ENCODE results near the gene C1orf226. TPM values are rescaled to one million over a fixed set of nuclear protein-coding genes. Genes with fewer than 3 reads are reported as not detected.
A peak's percentile ranks its signal among the peaks of the same experiment; 100 is the strongest.

Gene C1orf226
- total and polyA plus RNA-seq, 2 of the 4 experiments (the other 2 are of a cell fraction), result under 0.01 to 0.10 TPM

- ATAC-seq (ENCODE audit: low read depth), result peak; percentile 91
Observed at GRCh38 chr1:162404550-162405160, 23.1 kb downstream of the C1orf226 start.

More at GRCh38 chr1:162404550-162405160, 23.1 kb downstream of the C1orf226 start:
- Histone ChIP-seq H3K14ac (replicated peaks; ENCODE audit: low read depth, low read length) (no peak overlapping the region), H3K9me3 (ENCODE audit: control insufficient read depth, insufficient read depth, low read length) (no peaks in the 10 kb centered on the region), H2BK5ac (ENCODE audit: low read depth, low read length, poor library complexity, severe bottlenecking) (peak overlapping the region; percentile 73), H4K5ac (ENCODE audit: low read depth, low read length) (no peak overlapping the region; the same call in 1 of the 2 replicates), H3K4me3 (ENCODE audit: insufficient read depth, low read depth, low read length) (no peak overlapping the region), H3K56ac (ENCODE audit: extremely low read depth, insufficient read depth, low read length) (no peak overlapping the region), H2BK120ac (ENCODE audit: low read depth, low read length) (no peak overlapping the region), H3K4me1 (ENCODE audit: control insufficient read depth, insufficient read depth, low read length) (no peaks in the 10 kb centered on the region; the same call in 1 of the 2 replicates), H3K23ac (ENCODE audit: low read depth, low read length) (no peak overlapping the region), H3K4me2 (ENCODE audit: low read depth, low read length) (peak overlapping the region; percentile 72; the same call in 1 of the 2 replicates), H3K27ac (ENCODE audit: insufficient read depth, low read length) (no peak overlapping the region), H2BK20ac (ENCODE audit: low read depth, low read length) (no peak overlapping the region), H3K9me1 (ENCODE audit: insufficient read depth, low read length) (no peaks in the 10 kb centered on the region), H4K8ac (ENCODE audit: low read depth in 2 of 2, low read length in 2 of 2) (no peak overlapping the region), H2AK5ac (ENCODE audit: low read depth, low read length) (no peak overlapping the region), H2BK15ac (ENCODE audit: low read depth, low read length) (no peak overlapping the region), H3K9ac (ENCODE audit: low read depth, low read length) (no peak overlapping the region), H2AK9ac (replicated peaks; ENCODE audit: low read depth, low read length, poor library complexity) (no peak overlapping the region), H3K36me3 (ENCODE audit: control insufficient read depth, insufficient read depth, low read length) (no peaks in the 10 kb centered on the region), H3K4ac (ENCODE audit: low read depth, low read length) (no peak overlapping the region), H3K27me3 (ENCODE audit: control insufficient read depth, insufficient read depth, low read length) (peaks cover 2% of the 10 kb centered on the region; the same call in 1 of the 2 replicates), H3K18ac (ENCODE audit: low read depth, low read length) (no peak overlapping the region), H2AFZ (replicated peaks; ENCODE audit: low read length, poor library complexity) (no peak overlapping the region), H4K91ac (ENCODE audit: insufficient read depth, low read depth, low read length) (no peak overlapping the region), H3K79me1 (ENCODE audit: low read depth in 1 of 2, low read length in 2 of 2) (no peaks in the 10 kb centered on the region), H4K20me1 (ENCODE audit: insufficient read depth, low read length) (no peaks in the 10 kb centered on the region)
- intact Hi-C loops (cut with micrococcal nuclease) (no loop called here), dilution Hi-C loops (cut with HindIII; ENCODE audit: low sequenced_read_pairs, unreplicated experiment) (no loop called here), in situ Hi-C loops (cut with MboI; ENCODE audit: low sequenced_read_pairs) (no loop called here)
- WGBS, 2 experiments (ENCODE audit: extremely low coverage in 2 of 2, insufficient read length in 1 of 2), result no CpG with 5 or more reads among the region's 5 CpGs
- peak; percentile 86 for DNase-seq
- BruUV-seq (replicated peaks), result no TSS peak
- TF ChIP-seq NFE2L2 (IDR thresholded peaks at IDR 0.05; ENCODE audit: low read depth, low read length), result peak; percentile 57
- TF ChIP-seq CEBPB (IDR thresholded peaks at IDR 0.05; ENCODE audit: low read depth, low read length), result 0 out of 2 replicates have a peak, but pooled peaks have one; percentile 33
- TF ChIP-seq SMC3 (IDR thresholded peaks at IDR 0.05; ENCODE audit: low read depth, low read length), result no peak
- peak; percentile 46 for TF ChIP-seq MAFK (IDR thresholded peaks at IDR 0.05; ENCODE audit: low read depth, low read length)
- no peak for TF ChIP-seq CHD1 (IDR thresholded peaks at IDR 0.05; ENCODE audit: low read depth, low read length)
- TF ChIP-seq FOS (IDR thresholded peaks at IDR 0.05; ENCODE audit: low read depth, low read length), result peak; percentile 56
- no peak for TF ChIP-seq MXI1 (IDR thresholded peaks at IDR 0.05; ENCODE audit: borderline replicate concordance, low read depth, low read length)
- CTCF ChIA-PET, result interaction anchor here (0.9 kb wide), 1 partner anchor 348 kb away, joined by 3 read pairs; no protein-coding TSS in a partner anchor
- POLR2A ChIA-PET (ENCODE audit: unreplicated experiment), result no interaction called here

Data from IMR-90 (cell line).